Transverse colon (tissue), 4 donors: ENCODE data around the gene PARVA. TPM values are rescaled to one million over a fixed set of nuclear protein-coding genes. Genes with fewer than 3 reads are reported as not detected.

Experiments used
- DNase-seq: peaks from one replicate; pipeline ENCODE4 v3.0.0-alpha.2; 2019
- H3K27ac ChIP-seq, 4 donors: fragments of 200-600 bp; sonication (generic); 2 replicates each; pipeline ENCODE4 v1.5.1; 2016 to 2018; ENCODE audit warnings: inconsistent platforms in 4 of 4
- H3K27me3 ChIP-seq: fragments of 200-600 bp; sonication (generic); 2 replicates; pipeline ENCODE4 v1.5.1; 2017; ENCODE audit warnings: inconsistent platforms
- H3K36me3 ChIP-seq, 4 donors: fragments of 200-600 bp; sonication (generic); 2 replicates each; pipeline ENCODE4 v1.5.1; 2017 to 2019; ENCODE audit warnings: inconsistent platforms in 4 of 4
- H3K4me1 ChIP-seq, 4 donors: fragments of 200-600 bp; sonication (generic); 2 replicates each; pipeline ENCODE4 v1.5.1; 2017 to 2020; ENCODE audit warnings: inconsistent platforms in 4 of 4
- H3K4me3 ChIP-seq, 4 donors: fragments of 200-600 bp; sonication (generic); 1 replicate in 1 of 4; 2 replicates in 3 of 4; pipeline versions ENCODE4 v1.5.1 to v1.6.1; 2017 to 2019; ENCODE audit warnings: inconsistent platforms in 4 of 4
- H3K9me3 ChIP-seq, 2 donors: fragments of 200-600 bp; sonication (generic); 2 replicates each; pipeline ENCODE4 v1.5.1; 2017 to 2019; ENCODE audit warnings: inconsistent platforms in 2 of 2
- EP300 ChIP-seq: sonication (generic); formaldehyde crosslinking; IDR thresholded peaks from one replicate; pipeline ENCODE4 v1.6.1; 2017; ENCODE audit warnings: antibody characterized with exemption, low read depth
- POLR2A ChIP-seq: fragments of 450-650 bp; IDR thresholded peaks from one replicate; pipeline ENCODE4 v1.6.1; 2016; ENCODE audit warnings: antibody characterized with exemption, mild to moderate bottlenecking, moderate library complexity
- POLR2AphosphoS5 ChIP-seq, 3 donors: sonication (generic); formaldehyde crosslinking; IDR thresholded peaks; one replicate each; pipeline ENCODE4 v1.6.1; 2016; ENCODE audit warnings: antibody characterized with exemption in 3 of 3
- WGBS, 2 donors: methylation state at CpG; one replicate each; pipeline ENCODE4 v1.1.5; 2018; ENCODE audit warnings: low coverage in 1 of 2; 5-methylcytosine and 5-hydroxymethylcytosine counted together
- in situ Hi-C, 4 donors: fragments of 200-750 bp; cut with MboI; loops; one replicate each; pipeline versions ENCODE4 v1.15.0 to v1.15.1; 2017; ENCODE audit warnings: low sequenced_read_pairs in 3 of 4, low pct_ligation_motif_present in 1 of 4, low pct_unique_long_range_greater_than_20kb in 1 of 4
- intact Hi-C: fragments of 100-400 bp; cut with DNase I; formaldehyde crosslinking; loops from one replicate; pipeline ENCODE4 v1.15.1; 2023; ENCODE audit warnings: low total_unique reads
- total RNA-seq, 4 donors: library from RNA; depleted of rRNA; stranded (reverse); fragments of >200 nt; gene quantifications; one replicate each; pipeline ENCODE4 v1.1.0, GENCODE V29; 2016
- TF ChIP-seq, protein P1 (sequence below), 5 experiments: fragments of 200-600 bp in 3 of 5; fragments of 450-650 bp in 2 of 5; sonication (generic) in 3 of 5; IDR thresholded peaks; 1 replicate in 2 of 5; 2 replicates in 3 of 5; pipeline ENCODE4 v1.5.1; 2016 to 2017; ENCODE audit warnings: antibody characterized with exemption in 5 of 5, inconsistent platforms in 3 of 5, mild to moderate bottlenecking in 2 of 5, moderate library complexity in 1 of 5

The PARVA gene
- total RNA-seq, 4 donors from 2014 or later: 34.3 to 82.0 (median 45.1) TPM

DNA sequence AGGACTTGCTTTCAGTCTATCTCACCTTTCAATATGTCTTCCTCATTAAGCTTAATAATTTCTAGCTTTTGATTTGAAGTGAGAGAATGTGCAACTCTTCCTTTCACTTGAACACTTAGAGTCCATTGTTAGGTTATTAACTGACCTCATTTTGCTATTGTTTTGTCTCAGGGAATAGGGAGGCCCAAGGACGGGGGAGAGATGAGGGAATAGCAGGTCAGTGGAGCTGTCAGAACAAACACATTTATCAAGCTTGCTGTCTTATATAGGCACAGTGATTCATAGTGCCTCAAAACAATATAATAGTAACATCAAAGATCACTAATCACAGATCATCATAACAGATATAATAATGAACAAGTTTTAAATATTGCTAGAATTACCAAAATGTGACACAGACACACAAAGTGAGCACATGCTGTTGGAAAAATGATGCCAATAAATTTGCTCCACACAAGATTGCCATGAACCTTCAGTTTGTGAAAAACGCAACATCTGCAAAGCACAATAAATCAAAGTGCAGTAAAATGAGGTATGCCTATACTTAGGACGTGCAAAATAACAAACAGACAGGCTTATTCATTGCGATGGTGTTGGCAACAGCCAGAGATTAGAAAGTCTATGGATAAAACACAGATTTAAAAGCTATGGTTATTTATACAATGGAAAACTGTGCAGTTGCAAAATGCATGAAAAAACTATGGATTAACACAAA lies 190.5 kb downstream of the PARVA start:
- no peak for DNase-seq
- Histone ChIP-seq H3K9me3 (no peaks in the 10 kb centered on the region), H3K27me3 (no peaks in the 10 kb centered on the region), H3K4me3 (no peak overlapping the region), H3K27ac (no peak overlapping the region), H3K4me1 (peaks cover 0 to 5% (median 0%) of the 10 kb centered on the region in 4 donors), H3K36me3 (no peaks in the 10 kb centered on the region)
- intact Hi-C loops (no loop called here), in situ Hi-C loops (no loop called here)
- no peak for TF ChIP-seq POLR2A
- TF ChIP-seq, protein P1, sequence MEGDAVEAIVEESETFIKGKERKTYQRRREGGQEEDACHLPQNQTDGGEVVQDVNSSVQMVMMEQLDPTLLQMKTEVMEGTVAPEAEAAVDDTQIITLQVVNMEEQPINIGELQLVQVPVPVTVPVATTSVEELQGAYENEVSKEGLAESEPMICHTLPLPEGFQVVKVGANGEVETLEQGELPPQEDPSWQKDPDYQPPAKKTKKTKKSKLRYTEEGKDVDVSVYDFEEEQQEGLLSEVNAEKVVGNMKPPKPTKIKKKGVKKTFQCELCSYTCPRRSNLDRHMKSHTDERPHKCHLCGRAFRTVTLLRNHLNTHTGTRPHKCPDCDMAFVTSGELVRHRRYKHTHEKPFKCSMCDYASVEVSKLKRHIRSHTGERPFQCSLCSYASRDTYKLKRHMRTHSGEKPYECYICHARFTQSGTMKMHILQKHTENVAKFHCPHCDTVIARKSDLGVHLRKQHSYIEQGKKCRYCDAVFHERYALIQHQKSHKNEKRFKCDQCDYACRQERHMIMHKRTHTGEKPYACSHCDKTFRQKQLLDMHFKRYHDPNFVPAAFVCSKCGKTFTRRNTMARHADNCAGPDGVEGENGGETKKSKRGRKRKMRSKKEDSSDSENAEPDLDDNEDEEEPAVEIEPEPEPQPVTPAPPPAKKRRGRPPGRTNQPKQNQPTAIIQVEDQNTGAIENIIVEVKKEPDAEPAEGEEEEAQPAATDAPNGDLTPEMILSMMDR (IDR thresholded peaks at IDR 0.05): no peak
- no peak for TF ChIP-seq EP300
- no peak for TF ChIP-seq POLR2AphosphoS5 (IDR thresholded peaks at IDR 0.05)
- 48 to 62% methylated on average over 3 to 4 of the region's 4 CpGs for whole genome bisulfite sequencing, 2 donors

DNA sequence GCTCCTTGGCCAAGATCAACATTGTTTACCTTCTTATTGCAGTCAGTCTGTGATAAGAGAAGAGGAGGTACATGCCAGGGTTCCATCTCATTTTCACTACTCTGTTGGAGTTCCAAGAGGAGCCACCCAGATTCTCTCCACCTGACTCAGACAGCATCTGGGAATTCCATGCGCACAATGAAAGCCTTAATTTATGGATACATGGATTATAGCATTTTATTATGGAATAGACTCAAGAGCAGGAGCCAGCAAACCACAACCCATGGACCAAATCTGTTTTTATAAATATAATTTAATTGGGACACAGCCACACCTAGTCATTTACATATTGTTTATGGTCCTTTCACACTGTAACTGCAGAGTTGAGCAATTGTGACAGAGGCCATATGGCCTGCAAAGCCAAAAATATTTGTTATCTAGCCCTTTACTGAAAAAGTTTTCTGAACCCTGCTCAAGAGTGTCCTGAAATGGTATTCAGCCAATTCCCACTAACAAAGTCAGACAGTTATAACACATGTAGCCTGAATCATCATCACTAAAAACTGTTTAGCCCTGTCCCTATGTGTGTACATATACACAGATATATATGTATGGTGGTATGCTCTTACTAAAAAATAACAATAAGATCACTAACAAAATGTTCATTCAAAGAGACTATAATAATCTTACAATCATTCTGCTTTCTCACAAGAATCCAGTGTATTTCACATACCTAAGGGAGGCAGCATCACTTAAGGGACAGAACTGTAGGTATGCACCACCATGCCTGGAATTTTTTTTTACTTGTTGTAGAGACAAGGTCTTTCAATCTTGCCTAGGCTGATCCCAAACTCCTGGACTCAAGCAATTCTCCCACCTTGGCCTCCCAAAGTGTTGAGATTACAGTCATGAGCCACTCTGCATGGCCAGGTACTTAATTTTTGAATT lies 192.4 kb downstream of the PARVA start:
- Histone ChIP-seq H3K27ac (no peak overlapping the region), H3K4me1 (peaks cover 0 to 5% (median 0%) of the 10 kb centered on the region in 4 donors), H3K4me3 (no peak overlapping the region), H3K36me3 (no peaks in the 10 kb centered on the region), H3K27me3 (no peaks in the 10 kb centered on the region), H3K9me3 (no peaks in the 10 kb centered on the region)
- intact Hi-C loops: no loop called here
- in situ Hi-C loops: no loop called here
- no peak for DNase-seq
- 79 to 86% methylated on average over 1 of the region's 1 CpG for WGBS, 2 donors
- no peak for TF ChIP-seq POLR2AphosphoS5 (IDR thresholded peaks at IDR 0.05)
- no peak for TF ChIP-seq POLR2A
- TF ChIP-seq, protein P1 (IDR thresholded peaks at IDR 0.05): no peak
- TF ChIP-seq EP300: no peak

DNA sequence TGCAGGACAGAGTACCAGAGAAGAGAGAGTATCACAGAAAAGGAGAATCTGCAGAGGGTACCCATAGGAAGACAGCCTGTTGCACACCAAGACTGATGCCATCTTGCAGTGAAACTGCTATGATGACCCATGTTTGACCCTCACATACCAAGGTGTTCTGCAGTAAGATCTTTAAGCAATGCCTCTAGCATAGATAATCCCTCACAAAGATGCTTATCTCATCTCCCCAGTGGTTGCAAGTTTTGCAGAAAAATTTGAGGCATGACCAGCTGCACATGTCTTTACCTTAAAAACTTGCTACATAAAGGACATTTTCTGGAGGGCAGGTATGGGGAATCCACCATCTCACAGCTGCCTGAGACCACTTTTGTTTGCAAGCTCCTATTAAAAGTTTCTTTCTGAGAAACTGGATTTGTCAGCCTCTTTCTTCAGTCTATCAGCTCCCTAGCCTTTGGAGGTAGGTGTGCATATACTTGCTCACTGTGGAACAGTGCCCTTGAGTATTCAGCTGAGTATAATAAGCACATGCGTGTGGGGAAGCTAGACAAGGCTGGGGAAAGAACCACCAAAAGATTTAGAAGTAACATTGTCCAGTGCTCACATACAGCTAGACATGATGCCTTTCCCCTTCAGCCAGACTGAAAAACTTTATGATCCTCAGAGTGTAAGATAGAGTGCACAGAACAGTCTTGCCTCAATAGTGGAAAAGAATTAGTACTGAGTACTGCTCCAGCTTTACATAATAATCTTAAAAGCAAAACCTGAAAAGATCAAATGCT lies 196.5 kb downstream of the PARVA start:
- DNase-seq: no peak
- intact Hi-C loops: no loop called here
- H3K36me3 ChIP-seq: no peaks in the 10 kb centered on the region
- TF ChIP-seq EP300 (no peak), POLR2AphosphoS5 (IDR thresholded peaks at IDR 0.05) (no peak), POLR2A (no peak)
- TF ChIP-seq, protein P1 (IDR thresholded peaks at IDR 0.05): no peak
- peaks cover 0 to 5% (median 0%) of the 10 kb centered on the region in 4 donors for H3K4me1 ChIP-seq
- no peaks in the 10 kb centered on the region for H3K27me3 ChIP-seq
- in situ Hi-C loops: no loop called here
- H3K4me3 ChIP-seq: no peak overlapping the region
- H3K27ac ChIP-seq: no peak overlapping the region
- no peaks in the 10 kb centered on the region for H3K9me3 ChIP-seq
- 79% methylated on average over 1 of the region's 1 CpG; no CpG with 5 or more reads in 1 of the 2 donors for whole genome bisulfite sequencing, 2 donors
